ENCODE measurements around the gene LAMC2.

DNA sequence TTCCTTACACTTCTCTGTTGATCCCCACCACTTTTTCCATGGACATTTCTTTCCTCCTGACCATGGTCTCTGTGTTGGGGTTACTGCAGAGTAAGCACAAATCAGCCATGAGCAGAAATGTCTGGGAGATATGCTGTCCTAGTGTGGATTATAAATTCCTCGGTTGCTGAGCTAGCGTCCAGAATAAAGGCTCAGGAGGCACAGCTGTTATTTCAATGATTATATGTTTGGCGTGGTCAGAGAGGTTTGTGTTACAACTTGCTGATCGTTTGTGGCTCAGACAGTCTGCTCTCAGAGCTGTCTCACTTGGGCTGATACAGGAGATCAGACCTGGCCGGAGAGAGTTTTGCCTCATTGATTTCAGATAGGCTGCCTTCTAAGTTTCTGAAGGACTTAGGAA, 37.5 kb upstream of the LAMC2 start:
- TF ChIP-seq, protein P1, sequence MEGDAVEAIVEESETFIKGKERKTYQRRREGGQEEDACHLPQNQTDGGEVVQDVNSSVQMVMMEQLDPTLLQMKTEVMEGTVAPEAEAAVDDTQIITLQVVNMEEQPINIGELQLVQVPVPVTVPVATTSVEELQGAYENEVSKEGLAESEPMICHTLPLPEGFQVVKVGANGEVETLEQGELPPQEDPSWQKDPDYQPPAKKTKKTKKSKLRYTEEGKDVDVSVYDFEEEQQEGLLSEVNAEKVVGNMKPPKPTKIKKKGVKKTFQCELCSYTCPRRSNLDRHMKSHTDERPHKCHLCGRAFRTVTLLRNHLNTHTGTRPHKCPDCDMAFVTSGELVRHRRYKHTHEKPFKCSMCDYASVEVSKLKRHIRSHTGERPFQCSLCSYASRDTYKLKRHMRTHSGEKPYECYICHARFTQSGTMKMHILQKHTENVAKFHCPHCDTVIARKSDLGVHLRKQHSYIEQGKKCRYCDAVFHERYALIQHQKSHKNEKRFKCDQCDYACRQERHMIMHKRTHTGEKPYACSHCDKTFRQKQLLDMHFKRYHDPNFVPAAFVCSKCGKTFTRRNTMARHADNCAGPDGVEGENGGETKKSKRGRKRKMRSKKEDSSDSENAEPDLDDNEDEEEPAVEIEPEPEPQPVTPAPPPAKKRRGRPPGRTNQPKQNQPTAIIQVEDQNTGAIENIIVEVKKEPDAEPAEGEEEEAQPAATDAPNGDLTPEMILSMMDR (IDR thresholded peaks at IDR 0.05; ENCODE audit: insufficient read depth, low read depth, low read length) = no peak
- TF ChIP-seq EZH2 (IDR thresholded peaks at IDR 0.05; ENCODE audit: insufficient read depth, low read length) = no peak
